Heart left ventricle (tissue), 16 donors: ENCODE measurements around the gene DHCR7. TPM values are rescaled to one million over a fixed set of nuclear protein-coding genes. Genes with fewer than 3 reads are reported as not detected.

ENCODE experiments used
- ATAC-seq, 4 donors: fragments of 200-7000 bp; cut with Tn5 transposase; one replicate each; pipeline ENCODE4 v1.9.1; 2020 to 2022; ENCODE audit warnings: moderate library complexity in 4 of 4, mild to moderate bottlenecking in 3 of 4, moderate number of reproducible peaks in 1 of 4
- DNase-seq, 5 donors: peaks; one replicate each; pipeline ENCODE4 v3.0.0-alpha.2; 2020
- H3K27ac ChIP-seq, 12 donors: fragments of 200-600 bp; sonication (generic) in 4 of 12; one replicate each; pipeline versions ENCODE4 v1.5.0 to v1.8.0; 2016 to 2022; ENCODE audit warnings: mild to moderate bottlenecking in 2 of 12
- H3K27me3 ChIP-seq, 9 donors: fragments of 200-600 bp; sonication (generic) in 2 of 9; one replicate each; pipeline versions ENCODE4 v1.5.1 to v1.8.0; 2016 to 2022; ENCODE audit warnings: mild to moderate bottlenecking in 3 of 9
- H3K36me3 ChIP-seq, 9 donors: fragments of 200-600 bp; sonication (generic) in 2 of 9; one replicate each; pipeline versions ENCODE4 v1.5.0 to v1.8.0; 2018 to 2022; ENCODE audit warnings: mild to moderate bottlenecking in 2 of 9
- H3K4me1 ChIP-seq, 12 donors: fragments of 200-600 bp; sonication (generic) in 4 of 12; one replicate each; pipeline versions ENCODE4 v1.5.0 to v1.8.0; 2016 to 2022; ENCODE audit warnings: mild to moderate bottlenecking in 3 of 12
- H3K4me3 ChIP-seq, 12 donors: fragments of 200-600 bp; sonication (generic) in 4 of 12; one replicate each; pipeline versions ENCODE4 v1.5.0 to v1.8.0; 2017 to 2022; ENCODE audit warnings: mild to moderate bottlenecking in 9 of 12, moderate library complexity in 4 of 12
- H3K9me3 ChIP-seq, 12 donors: fragments of 200-600 bp; sonication (generic) in 4 of 12; one replicate each; pipeline versions ENCODE4 v1.5.0 to v1.8.0; 2016 to 2022; ENCODE audit warnings: mild to moderate bottlenecking in 1 of 12
- POLR2A ChIP-seq, 2 donors: fragments of 450-650 bp; IDR thresholded peaks; one replicate each; pipeline ENCODE4 v1.6.1; 2017; ENCODE audit warnings: antibody characterized with exemption in 2 of 2, mild to moderate bottlenecking in 2 of 2, moderate library complexity in 2 of 2
- WGBS, 4 donors: extraction: QIAGEN DNeasy Blood & Tissue Kit in 2 of 4; methylation state at CpG; one replicate each; pipeline versions ENCODE4 v1.1.5 to v1.1.7; 2013 to 2018; 5-methylcytosine and 5-hydroxymethylcytosine counted together
- intact Hi-C, 10 donors: fragments of 100-400 bp; cut with DNase I; formaldehyde crosslinking; loops; one replicate each; pipeline versions ENCODE4 v1.11.1 to v1.14.2; 2022
- polyA plus RNA-seq, 2 donors: library from polyadenylated mRNA; stranded (reverse); fragments of 200-250 nt; gene quantifications; one replicate each; pipeline ENCODE4 v1.2.3, GENCODE V29; 2013
- total RNA-seq, 9 donors: library from RNA; depleted of rRNA in 2 of 9; stranded (reverse); fragments of >200 nt in 2 of 9; fragmentation: NEBNext Ultra II Directional in 3 of 9; extraction: Animal tissue kit (Norgen Biotek cat#: 25700) in 3 of 9; gene quantifications; one replicate each; pipeline versions ENCODE4 v1.1.0 to v1.2.4, GENCODE V29; 2016 to 2023
- TF ChIP-seq, protein P1 (sequence below), 12 donors: fragments of 200-600 bp; sonication (generic) in 4 of 12; IDR thresholded peaks; one replicate each; pipeline versions ENCODE4 v1.5.0 to v1.8.0; 2018 to 2022; ENCODE audit warnings: antibody characterized with exemption in 12 of 12, mild to moderate bottlenecking in 5 of 12
- donor health status: ischemic (EF 13 %, LVEDD 7.1; RV severe dilation, severe dysfunction).
- donor health status: healthy with polysubstance abuse.
- donor health status: DM: no; HTN: yes; CAD: no.
- donor health status: DM: no; HTN: no; CAD: no.
- donor health status: ischemic (EF 25% LVEDD 6.9; RV normal size, moderate dysfunction).
- donor health status: ischemic (EF 25% LVEDD 5.7; RV mildly dilated, moderate dysfunction).
- donor health status: healthy.
- donor health status: DM: yes; HTN: yes; CAD: no.
- donor health status: ischemic (EF 35%, LVEDD 5.7; RV mildly dilated, moderate dysfunction).
- donor health status: nonischemic (EF 11% LVEDD 7.7; RV severe dilation, severe dysfunction).
- donor health status: DM: yes; HTN: yes; CAD: no.
- donor health status: PGD.
- donor health status: ischemic (EF 29% LVEDD 5.4; RV normal size, mild dysfunction).
- donor health status: nonischemic (EF 23%, LVEDD 6.1; RV moderate dilation, normal function).

DHCR7 gene
- total and polyA plus RNA-seq, 11 donors: 12.6 to 44.5 (median 25.8) TPM

DNA sequence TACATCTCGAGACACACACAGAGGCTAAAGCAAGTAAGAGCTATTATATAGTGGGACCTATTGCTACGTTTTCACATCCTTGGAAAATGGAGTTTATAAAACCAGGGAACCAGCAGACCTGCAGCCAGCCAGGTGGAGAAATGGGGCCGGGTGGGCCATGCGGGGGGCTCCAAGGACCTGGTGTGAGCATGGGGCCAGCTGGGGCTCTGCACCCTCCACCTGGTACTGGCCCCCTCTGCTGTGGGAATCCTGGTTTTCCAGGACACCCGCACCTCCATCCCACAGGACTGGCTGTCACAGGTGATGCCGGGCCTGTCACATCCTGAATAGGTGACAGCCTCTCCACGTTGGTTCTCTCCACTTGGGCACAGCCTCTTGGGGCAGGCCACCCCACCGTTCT is 11.3 kb downstream of the DHCR7 start:
- DNase-seq (no peak), ATAC-seq (no peak)
- WGBS, 4 donors: 92 to 100% (median 94%) methylated on average over 2 to 8 of the region's 8 CpGs
- Histone ChIP-seq H3K27ac (no peak overlapping the region), H3K9me3 (no peaks in the 10 kb centered on the region), H3K27me3 (no peaks in the 10 kb centered on the region), H3K4me3 (no peak overlapping the region), H3K36me3 (peaks cover 0 to 59% (median 20%) of the 10 kb centered on the region in 9 donors), H3K4me1 (peaks cover 0 to 15% (median 7%) of the 10 kb centered on the region in 12 donors)
- intact Hi-C loops: no loop called here
- TF ChIP-seq, protein P1, sequence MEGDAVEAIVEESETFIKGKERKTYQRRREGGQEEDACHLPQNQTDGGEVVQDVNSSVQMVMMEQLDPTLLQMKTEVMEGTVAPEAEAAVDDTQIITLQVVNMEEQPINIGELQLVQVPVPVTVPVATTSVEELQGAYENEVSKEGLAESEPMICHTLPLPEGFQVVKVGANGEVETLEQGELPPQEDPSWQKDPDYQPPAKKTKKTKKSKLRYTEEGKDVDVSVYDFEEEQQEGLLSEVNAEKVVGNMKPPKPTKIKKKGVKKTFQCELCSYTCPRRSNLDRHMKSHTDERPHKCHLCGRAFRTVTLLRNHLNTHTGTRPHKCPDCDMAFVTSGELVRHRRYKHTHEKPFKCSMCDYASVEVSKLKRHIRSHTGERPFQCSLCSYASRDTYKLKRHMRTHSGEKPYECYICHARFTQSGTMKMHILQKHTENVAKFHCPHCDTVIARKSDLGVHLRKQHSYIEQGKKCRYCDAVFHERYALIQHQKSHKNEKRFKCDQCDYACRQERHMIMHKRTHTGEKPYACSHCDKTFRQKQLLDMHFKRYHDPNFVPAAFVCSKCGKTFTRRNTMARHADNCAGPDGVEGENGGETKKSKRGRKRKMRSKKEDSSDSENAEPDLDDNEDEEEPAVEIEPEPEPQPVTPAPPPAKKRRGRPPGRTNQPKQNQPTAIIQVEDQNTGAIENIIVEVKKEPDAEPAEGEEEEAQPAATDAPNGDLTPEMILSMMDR (IDR thresholded peaks at IDR 0.05): no peak
- TF ChIP-seq POLR2A (IDR thresholded peaks at IDR 0.05): no peak

DNA sequence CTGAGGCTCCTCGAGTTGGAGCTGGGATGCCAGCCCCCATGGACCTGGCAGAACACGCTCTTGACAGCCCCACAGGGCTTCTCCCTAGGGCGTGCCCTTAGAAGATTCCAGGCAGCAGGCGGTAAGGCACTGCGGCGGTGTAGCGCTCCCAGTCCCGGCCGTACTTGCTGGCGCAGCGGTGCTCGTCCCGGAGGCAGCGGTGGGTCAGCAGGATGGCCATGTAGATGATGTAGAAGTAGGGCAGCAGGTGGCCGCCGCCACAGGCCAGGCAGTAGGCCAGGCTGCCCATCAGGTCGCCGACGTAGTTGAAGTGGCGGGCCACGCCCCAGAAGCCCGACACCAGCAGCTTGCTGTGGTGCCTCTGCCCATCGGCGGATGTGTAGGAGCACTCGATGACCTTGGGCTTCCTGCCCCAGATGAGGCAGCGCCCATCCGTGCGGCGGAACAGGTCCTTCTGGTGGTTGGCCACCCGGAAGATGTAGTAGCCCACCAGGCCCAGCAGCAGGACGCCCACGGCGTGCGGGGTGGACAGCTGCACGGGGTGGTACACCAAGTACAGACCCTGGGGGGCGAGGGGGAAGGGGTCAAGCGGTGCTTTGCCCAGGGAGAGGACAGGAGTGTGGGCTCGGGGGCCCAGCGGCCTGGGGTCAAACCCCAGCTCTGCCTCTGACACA is 12.8 kb downstream of the DHCR7 start:
- no peaks in the 10 kb centered on the region for H3K27me3 ChIP-seq
- no peaks in the 10 kb centered on the region for H3K9me3 ChIP-seq
- no peak for TF ChIP-seq POLR2A (IDR thresholded peaks at IDR 0.05)
- TF ChIP-seq, protein P1 (IDR thresholded peaks at IDR 0.05): no peak
- H3K27ac ChIP-seq: no peak overlapping the region
- 93 to 96% (median 96%) methylated on average over 23 to 39 of the region's 39 CpGs for WGBS, 4 donors
- peaks cover 0 to 15% (median 7%) of the 10 kb centered on the region in 12 donors for H3K4me1 ChIP-seq
- H3K36me3 ChIP-seq: peaks cover 0 to 46% (median 15%) of the 10 kb centered on the region in 9 donors
- DNase-seq (no peak), ATAC-seq (no peak)
- intact Hi-C loops: no loop called here
- H3K4me3 ChIP-seq: no peak overlapping the region

DNA sequence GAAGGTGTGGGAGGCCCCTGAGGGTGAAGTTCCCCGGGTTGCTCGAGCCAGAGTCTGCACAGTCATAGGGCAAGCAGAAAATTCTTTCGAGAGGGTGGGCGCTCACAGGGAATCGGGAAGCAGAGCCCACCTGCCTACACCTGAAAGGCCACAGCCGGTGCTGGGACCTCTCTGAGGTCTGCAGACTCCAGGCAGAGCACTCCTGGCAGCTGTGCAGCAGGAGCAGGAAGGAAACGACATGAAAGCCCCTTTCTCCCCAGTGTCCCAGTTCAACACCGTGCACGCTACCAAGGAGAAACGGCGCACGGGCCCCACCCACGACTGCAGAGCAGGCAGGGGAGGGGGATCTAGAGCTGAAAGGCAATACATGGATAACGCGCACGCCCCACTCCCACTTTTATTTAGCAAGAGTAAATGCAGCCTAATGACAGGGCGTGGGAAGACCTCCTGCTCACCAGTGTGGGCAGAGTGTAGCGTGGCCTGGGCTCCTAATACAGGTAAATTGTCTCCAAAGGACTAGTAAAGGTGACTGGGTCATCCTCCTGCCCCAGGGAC is 13.5 kb downstream of the DHCR7 start:
- ATAC-seq (no peak), DNase-seq (no peak)
- H3K4me3 ChIP-seq: no peak overlapping the region
- no peak for TF ChIP-seq POLR2A (IDR thresholded peaks at IDR 0.05)
- TF ChIP-seq, protein P1 (IDR thresholded peaks at IDR 0.05): no peak
- H3K4me1 ChIP-seq: peaks cover 0 to 15% (median 7%) of the 10 kb centered on the region in 12 donors
- no peak overlapping the region for H3K27ac ChIP-seq
- no peaks in the 10 kb centered on the region for H3K27me3 ChIP-seq
- H3K36me3 ChIP-seq: peaks cover 0 to 39% (median 13%) of the 10 kb centered on the region in 9 donors
- 67 to 81% (median 79%) methylated on average over 17 to 18 of the region's 18 CpGs for WGBS, 4 donors
- H3K9me3 ChIP-seq: no peaks in the 10 kb centered on the region
- intact Hi-C loops: no loop called here

DNA sequence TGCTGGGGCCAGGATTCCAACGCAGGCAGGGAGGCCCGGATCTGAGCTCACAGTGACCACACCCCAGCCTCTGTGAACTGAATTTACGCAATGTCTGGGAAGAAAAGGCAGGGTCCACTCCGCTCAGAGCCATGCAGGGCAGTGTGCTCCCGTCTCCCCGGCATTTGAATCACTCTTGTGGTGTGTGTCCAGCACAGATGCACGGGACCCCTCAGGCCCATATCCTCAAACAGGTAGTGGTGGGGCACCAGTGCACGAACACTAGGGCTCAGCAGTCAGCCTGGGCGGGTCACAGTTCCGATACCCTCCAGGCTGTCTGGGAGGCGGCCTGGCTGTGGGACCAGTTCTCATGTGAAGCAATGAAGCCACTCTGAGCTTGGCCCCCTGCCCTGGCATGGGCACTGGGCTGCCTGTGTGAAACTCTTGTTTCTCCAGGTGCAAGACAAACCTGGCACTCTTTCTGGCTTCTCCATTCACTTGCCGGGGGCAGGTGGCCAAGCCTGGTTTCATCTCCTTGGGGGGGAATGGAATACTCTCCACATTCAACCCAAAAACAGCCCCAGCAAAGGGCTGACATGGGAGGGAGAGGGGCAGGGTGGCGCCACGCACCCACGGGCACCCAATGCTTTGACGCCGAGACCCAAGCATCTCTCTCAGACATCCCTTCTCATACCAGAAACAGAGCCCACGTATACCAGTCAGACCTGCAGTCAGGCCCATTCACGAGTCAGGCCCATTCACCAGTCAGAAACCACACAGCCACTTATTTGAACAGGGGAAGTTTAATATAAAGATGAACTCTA is 14.3 kb downstream of the DHCR7 start:
- Histone ChIP-seq H3K4me3 (no peak overlapping the region), H3K27me3 (no peaks in the 10 kb centered on the region), H3K4me1 (peaks cover 0 to 15% (median 7%) of the 10 kb centered on the region in 12 donors), H3K9me3 (no peaks in the 10 kb centered on the region), H3K27ac (peak overlapping the region in 7 of 12 donors; percentile 9 to 67 (median 50)), H3K36me3 (peaks cover 0 to 31% (median 10%) of the 10 kb centered on the region in 9 donors)
- no peak for TF ChIP-seq POLR2A (IDR thresholded peaks at IDR 0.05)
- TF ChIP-seq, protein P1 (IDR thresholded peaks at IDR 0.05): no peak
- ATAC-seq (peak; percentile 33 to 75 (median 71)), DNase-seq (peak in 2 of 5 donors; percentile 50 to 60)
- intact Hi-C loops: no loop called here
- 76 to 83% (median 79%) methylated on average over 17 to 19 of the region's 19 CpGs for WGBS, 4 donors
